Gastroesophageal sphincter (tissue), 3 donors: ENCODE data around the gene ZNF521.

Experiments
- CTCF ChIP-seq, 4 experiments: fragments of 200-600 bp in 2 of 4; fragments of 450-650 bp in 2 of 4; sonication (generic) in 1 of 4; IDR thresholded peaks; one replicate each; pipeline ENCODE4 v1.5.1; 2017 to 2019; ENCODE audit warnings: antibody characterized with exemption in 4 of 4, mild to moderate bottlenecking in 2 of 4, moderate library complexity in 2 of 4
- POLR2A ChIP-seq, 2 donors: fragments of 450-650 bp; IDR thresholded peaks; one replicate each; pipeline ENCODE4 v1.6.1; 2017; ENCODE audit warnings: antibody characterized with exemption in 2 of 2, mild to moderate bottlenecking in 2 of 2, moderate library complexity in 1 of 2
- POLR2AphosphoS5 ChIP-seq: sonication (generic); formaldehyde crosslinking; IDR thresholded peaks from one replicate; pipeline ENCODE4 v1.6.1; 2017; ENCODE audit warnings: antibody characterized with exemption

DNA sequence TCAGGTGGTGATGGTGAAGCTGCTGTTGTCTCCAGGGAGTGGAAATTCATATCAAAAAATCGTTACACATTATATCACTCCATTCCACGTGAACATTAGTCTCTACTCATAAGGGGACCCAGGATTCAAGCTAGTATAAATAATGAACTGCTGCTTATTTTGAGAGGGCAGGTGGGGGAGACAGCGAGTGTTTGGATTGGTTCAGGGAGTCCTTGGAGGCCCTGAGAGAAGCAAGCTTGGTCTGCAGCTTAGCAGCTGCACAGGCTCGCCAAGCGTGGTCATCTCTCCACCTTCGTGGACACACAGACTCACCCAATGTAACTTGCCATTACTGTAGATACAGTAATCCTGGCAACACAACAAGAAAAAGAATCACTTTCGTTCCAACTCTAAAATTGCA is 177.6 kb downstream of the ZNF521 start:
- no peak for TF ChIP-seq POLR2A (IDR thresholded peaks at IDR 0.05)
- TF ChIP-seq CTCF (IDR thresholded peaks at IDR 0.05), result no peak
- TF ChIP-seq POLR2AphosphoS5, result no peak
